ENCODE data around the gene OVAAL.

GRCh38 chr1:180525715-180526039 is 33.1 kb upstream of the OVAAL start:
- TF ChIP-seq ZNF544 (tag by site-specific recombination; IDR thresholded peaks at IDR 0.05) (no peak), ZNF133 (tag by site-specific recombination; IDR thresholded peaks at IDR 0.05) (no peak), ZNF24 (tag by site-specific recombination; IDR thresholded peaks at IDR 0.05) (no peak), CTCF (tag by site-specific recombination; IDR thresholded peaks at IDR 0.05) (no peak), ZNF274 (IDR thresholded peaks at IDR 0.05; ENCODE audit: low read length) (no peak), ZNF274 (tag by site-specific recombination; IDR thresholded peaks at IDR 0.05; ENCODE audit: borderline replicate concordance) (no peak), ZNF324 (tag by site-specific recombination; IDR thresholded peaks at IDR 0.05) (no peak), MYNN (tag by site-specific recombination; IDR thresholded peaks at IDR 0.05; ENCODE audit: borderline replicate concordance) (no peak), ZNF704 (tag by site-specific recombination; IDR thresholded peaks at IDR 0.05) (no peak), ZNF692 (tag by site-specific recombination; IDR thresholded peaks at IDR 0.05) (no peak), ZNF138 (tag by site-specific recombination; IDR thresholded peaks at IDR 0.05; ENCODE audit: borderline replicate concordance) (no peak), ZNF768 (tag by site-specific recombination; IDR thresholded peaks at IDR 0.05) (no peak), MZF1 (tag by site-specific recombination; IDR thresholded peaks at IDR 0.05; ENCODE audit: borderline replicate concordance) (no peak), REST (tag by site-specific recombination; IDR thresholded peaks at IDR 0.05) (no peak)
